Stomach smooth muscle (tissue), 2 donors: ENCODE measurements around the gene CASD1.
A peak's percentile ranks its signal among the peaks of the same experiment; 100 is the strongest.

Experiments
- H3K27ac ChIP-seq: one replicate; pipeline ENCODE4 v1.7.0; 2013; ENCODE audit warnings: mild to moderate bottlenecking, low read length, inconsistent platforms
- H3K27me3 ChIP-seq, 2 donors: one replicate each; pipeline ENCODE4 v1.7.0; 2013; ENCODE audit warnings: low read length in 2 of 2; ENCODE audit not compliant: insufficient read depth in 2 of 2, control insufficient read depth in 1 of 2
- H3K36me3 ChIP-seq, 2 donors: one replicate each; pipeline ENCODE4 v1.7.0; 2013; ENCODE audit warnings: low read length in 2 of 2; ENCODE audit not compliant: control insufficient read depth in 2 of 2, insufficient read depth in 2 of 2
- H3K4me1 ChIP-seq: one replicate; pipeline ENCODE4 v1.7.0; 2013; ENCODE audit warnings: low read length; ENCODE audit not compliant: control insufficient read depth, insufficient read depth
- H3K4me3 ChIP-seq, 2 donors: one replicate each; pipeline ENCODE4 v1.7.0; 2013; ENCODE audit warnings: low read length in 2 of 2
- H3K9ac ChIP-seq, 2 donors: one replicate each; pipeline ENCODE4 v1.7.0; 2013; ENCODE audit warnings: low read length in 2 of 2, mild to moderate bottlenecking in 1 of 2
- H3K9me3 ChIP-seq, 2 donors: one replicate each; pipeline ENCODE4 v1.7.0; 2013; ENCODE audit warnings: low read length in 2 of 2; ENCODE audit not compliant: control insufficient read depth in 2 of 2
- donor health status: healthy.
- donor health status: Pancreatic carcinoma.

CASD1 gene

DNA sequence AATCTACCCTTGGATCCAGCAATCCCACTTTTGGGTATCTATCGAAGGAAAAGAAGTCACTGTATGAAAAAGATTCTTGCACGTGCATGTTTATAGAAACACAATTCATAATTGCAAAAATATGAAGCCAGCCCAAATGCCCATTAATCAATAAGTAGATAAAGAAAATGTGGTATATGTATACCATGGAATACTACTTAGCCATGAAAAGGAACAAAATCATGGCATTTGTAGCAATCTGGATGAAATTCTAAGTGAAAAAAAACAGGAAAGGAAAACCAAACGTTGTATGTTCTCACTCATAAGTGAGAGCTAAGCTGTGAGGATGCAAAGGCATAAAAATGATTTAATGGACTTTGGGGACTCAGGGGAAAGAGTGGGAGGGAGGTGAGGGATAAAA lies 18.2 kb upstream of the CASD1 start:
- Histone ChIP-seq H3K36me3 (no peaks in the 10 kb centered on the region), H3K27ac (no peak overlapping the region), H3K9me3 (no peaks in the 10 kb centered on the region), H3K4me1 (no peaks in the 10 kb centered on the region), H3K9ac (no peak overlapping the region), H3K4me3 (no peak overlapping the region), H3K27me3 (no peaks in the 10 kb centered on the region)

DNA sequence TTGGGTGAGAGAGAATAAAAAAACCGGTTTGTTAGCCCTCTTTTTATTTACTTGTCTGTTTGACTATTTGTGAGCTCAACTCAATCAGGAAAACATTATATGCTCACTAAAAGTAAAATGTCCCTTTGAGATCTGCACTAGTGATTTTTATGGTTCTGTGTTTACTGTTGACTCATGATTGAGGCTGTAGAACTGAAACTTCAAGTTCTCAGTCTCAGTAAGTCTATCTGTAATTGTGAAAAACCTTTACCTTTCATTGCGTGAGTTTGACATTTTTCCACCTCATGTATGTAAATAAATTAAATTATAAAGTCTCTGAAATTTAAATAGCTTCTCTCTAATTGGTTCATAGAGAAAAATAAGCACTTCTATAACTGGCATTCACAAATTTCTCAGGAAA lies 17.0 kb upstream of the CASD1 start:
- Histone ChIP-seq H3K9me3 (peaks cover 0 to 6% of the 10 kb centered on the region in 2 donors), H3K9ac (no peak overlapping the region), H3K4me1 (no peaks in the 10 kb centered on the region), H3K27me3 (no peaks in the 10 kb centered on the region), H3K36me3 (no peaks in the 10 kb centered on the region), H3K4me3 (no peak overlapping the region), H3K27ac (no peak overlapping the region)

DNA sequence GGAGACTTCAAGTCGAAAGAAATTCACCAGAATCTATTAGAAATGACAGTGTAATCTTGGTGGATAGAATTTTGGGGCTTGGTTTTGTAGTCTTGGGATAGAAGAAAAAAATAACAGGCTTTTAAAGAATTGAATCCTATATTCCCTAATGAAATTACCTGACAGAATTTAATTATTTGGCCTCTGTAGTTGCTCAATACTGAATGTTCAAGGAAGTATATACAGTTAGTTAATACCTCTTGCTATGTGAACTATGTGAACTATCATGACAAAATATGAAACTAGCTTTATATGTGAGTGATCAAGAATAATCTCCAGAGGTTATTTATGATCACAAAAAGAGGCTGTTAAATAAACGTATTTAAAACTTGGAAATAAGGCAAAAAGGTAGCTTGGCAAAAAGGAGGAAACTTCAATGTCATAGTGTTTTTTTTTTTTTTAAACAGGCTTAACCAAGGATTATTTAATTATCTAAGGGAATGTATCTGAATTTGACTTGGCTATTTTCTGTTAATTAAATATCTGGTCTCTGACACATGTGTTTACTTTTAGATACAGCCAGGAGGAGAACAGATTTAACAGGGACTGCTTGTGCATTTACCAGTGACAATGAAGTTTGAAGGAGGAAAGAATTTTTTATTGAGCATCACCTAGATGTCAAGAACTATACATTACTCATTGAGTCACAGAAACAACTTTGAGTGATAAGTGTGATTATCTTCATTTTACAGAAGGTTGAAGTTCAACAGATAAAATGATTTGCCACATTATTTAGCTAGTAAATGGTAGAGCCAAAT lies 11.5 kb upstream of the CASD1 start:
- H3K9ac ChIP-seq = no peak overlapping the region
- peaks cover 0 to 6% of the 10 kb centered on the region in 2 donors for H3K9me3 ChIP-seq
- H3K27ac ChIP-seq = no peak overlapping the region
- H3K27me3 ChIP-seq = no peaks in the 10 kb centered on the region
- H3K36me3 ChIP-seq = no peaks in the 10 kb centered on the region
- H3K4me3 ChIP-seq = no peak overlapping the region
- no peaks in the 10 kb centered on the region for H3K4me1 ChIP-seq

DNA sequence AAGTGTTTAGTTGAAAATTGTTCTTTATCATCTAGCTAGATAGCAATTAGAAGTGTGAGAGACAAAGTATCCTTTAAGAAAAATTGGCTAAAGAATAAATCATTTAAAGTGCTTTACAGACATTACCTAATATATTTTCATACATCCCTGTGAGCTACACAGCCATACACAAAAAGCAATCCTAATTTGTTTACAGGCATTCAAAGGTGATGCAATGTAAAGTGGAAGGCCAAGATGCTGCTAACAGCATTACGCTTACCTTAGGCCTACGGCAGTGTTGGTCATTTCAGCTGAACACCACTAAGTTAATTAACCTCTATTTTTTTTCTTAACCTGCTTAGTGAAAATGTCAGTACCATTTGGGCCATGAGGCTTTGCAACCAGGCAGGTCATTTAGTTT lies 10.7 kb upstream of the CASD1 start:
- H3K9me3 ChIP-seq = peaks cover 0 to 6% of the 10 kb centered on the region in 2 donors
- H3K27ac ChIP-seq = no peak overlapping the region
- H3K4me3 ChIP-seq = no peak overlapping the region
- H3K9ac ChIP-seq = no peak overlapping the region
- no peaks in the 10 kb centered on the region for H3K36me3 ChIP-seq
- no peaks in the 10 kb centered on the region for H3K4me1 ChIP-seq
- no peaks in the 10 kb centered on the region for H3K27me3 ChIP-seq

DNA sequence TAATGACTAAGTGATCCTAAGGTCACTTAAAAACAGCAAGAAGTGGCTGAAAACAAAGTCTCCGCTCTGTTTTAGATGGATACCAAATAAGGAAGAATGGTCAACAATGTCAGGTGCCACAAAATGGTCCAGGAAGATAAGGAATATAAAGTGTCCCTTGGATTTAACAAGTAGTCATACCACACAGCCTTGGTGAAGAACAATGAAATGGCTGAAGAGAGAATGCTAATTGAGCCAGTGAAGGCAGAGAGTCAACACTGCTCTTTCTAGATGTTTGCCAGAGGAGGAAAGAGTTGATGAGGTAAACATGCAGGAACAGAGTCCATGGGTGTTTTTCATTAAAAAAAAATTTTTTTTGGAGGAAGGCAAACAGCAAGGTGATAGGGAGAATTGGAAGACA lies 2.1 kb upstream of the CASD1 start:
- Histone ChIP-seq H3K4me3 (no peak overlapping the region), H3K27me3 (no peaks in the 10 kb centered on the region), H3K9ac (no peak overlapping the region), H3K36me3 (no peaks in the 10 kb centered on the region), H3K27ac (no peak overlapping the region), H3K4me1 (peaks cover 5% of the 10 kb centered on the region), H3K9me3 (no peaks in the 10 kb centered on the region)

DNA sequence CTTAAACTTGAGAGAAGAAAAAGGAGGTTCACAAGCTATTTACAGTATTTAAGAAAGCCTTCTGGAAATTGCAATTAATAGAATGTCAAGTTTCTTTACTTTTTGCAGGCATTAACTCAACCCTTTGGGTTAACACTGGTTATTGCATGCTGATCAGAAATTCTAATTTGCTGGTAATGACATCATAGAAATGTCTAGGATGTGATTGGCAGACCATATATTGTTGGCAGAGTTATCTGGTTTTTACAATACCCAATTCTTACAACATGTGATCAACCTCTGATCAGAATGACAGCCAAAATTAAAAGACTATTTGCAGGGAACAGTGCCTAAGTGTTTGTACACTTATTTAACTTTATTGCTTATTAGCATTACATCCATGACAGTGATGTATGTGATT lies 1.6 kb upstream of the CASD1 start:
- H3K9me3 ChIP-seq = no peaks in the 10 kb centered on the region
- H3K36me3 ChIP-seq = no peaks in the 10 kb centered on the region
- H3K4me3 ChIP-seq = no peak overlapping the region
- H3K27me3 ChIP-seq = no peaks in the 10 kb centered on the region
- peaks cover 5% of the 10 kb centered on the region for H3K4me1 ChIP-seq
- H3K9ac ChIP-seq = no peak overlapping the region
- H3K27ac ChIP-seq = no peak overlapping the region

DNA sequence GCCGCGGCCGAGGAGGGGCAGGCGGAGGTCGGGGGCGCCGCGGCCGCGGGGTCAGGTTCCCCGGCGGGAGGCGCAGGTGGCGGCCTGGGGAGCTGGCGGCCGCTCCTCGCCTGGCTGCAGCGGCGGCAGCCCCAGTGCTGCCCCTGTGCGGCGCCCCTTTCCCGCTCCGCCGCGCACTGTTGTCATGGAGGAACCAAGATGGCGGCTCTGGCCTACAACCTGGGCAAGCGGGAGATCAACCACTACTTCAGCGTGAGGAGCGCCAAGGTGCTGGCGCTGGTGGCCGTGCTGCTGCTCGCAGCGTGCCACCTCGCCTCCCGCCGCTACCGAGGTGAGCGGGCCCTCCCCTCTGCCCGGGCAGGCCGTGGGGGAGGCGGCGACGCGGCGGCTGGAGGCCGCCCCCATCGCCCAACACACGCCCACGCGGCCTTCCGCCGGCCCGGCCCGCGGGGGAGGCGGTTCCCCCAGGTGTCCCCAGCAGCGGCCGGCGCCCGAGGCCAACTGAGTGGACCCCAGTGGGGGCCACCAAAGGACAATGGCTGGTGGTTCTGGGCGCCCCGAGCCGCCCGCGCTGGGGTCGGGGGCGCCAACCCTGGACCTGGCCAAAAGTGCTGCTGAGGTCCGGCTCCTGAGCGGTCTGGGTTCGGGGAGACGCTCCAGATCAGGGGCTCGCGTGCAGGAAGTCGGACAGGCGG lies 425 bp downstream of the CASD1 start:
- Histone ChIP-seq H3K9me3 (no peaks in the 10 kb centered on the region), H3K36me3 (no peaks in the 10 kb centered on the region), H3K4me1 (peaks cover 5% of the 10 kb centered on the region), H3K4me3 (peak overlapping the region; percentile 85 to 86), H3K27me3 (no peaks in the 10 kb centered on the region), H3K9ac (peak overlapping the region; percentile 82 to 90), H3K27ac (peak overlapping the region; percentile 72)

DNA sequence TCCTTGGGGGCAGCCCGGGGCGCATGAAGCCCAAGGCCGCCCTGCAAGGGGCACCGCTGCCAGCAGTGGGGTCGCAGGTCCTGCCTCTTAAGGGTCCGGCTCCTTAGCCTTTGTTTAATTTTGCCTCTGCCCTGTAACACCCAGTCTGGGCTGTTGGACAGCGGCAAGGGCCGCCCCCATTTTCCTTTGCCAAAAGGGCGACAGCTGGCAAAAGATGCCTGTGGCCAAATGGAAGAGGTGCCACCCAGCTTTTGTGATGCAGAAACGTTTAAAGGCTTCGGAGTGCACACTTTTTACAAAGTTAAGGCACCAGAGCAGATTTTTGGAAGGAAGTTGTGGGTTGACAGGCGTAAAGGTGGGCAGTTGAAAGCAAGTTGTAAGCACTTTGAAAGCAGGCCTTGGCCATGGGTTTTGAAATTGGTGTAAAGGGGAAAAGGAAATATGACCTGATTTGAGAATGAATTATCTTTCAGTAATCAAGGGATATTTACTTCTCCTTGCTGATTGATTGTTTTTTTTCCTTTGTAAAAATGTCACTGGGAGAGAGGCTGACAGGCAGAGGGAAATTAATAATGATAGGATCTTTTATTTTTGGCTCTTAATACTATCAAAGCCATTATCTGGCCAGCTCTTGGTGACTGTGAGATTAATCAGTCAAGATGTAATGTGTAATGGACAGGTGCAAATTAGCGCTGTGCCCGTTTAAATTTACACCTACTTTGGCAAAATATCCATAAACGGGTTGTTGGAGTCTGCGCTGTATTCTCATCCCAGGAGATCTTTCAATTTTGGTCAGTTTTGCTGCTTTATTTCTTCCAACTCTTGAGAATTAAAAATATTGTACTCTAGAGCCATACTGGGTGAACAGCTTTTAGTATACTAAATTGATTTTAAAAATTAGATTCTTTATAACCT lies 1.2 kb downstream of the CASD1 start:
- peak overlapping the region; percentile 85 to 86 for H3K4me3 ChIP-seq
- peak overlapping the region; percentile 82 to 90 for H3K9ac ChIP-seq
- H3K9me3 ChIP-seq = no peaks in the 10 kb centered on the region
- no peaks in the 10 kb centered on the region for H3K27me3 ChIP-seq
- peaks cover 5% of the 10 kb centered on the region for H3K4me1 ChIP-seq
- H3K27ac ChIP-seq = peak overlapping the region; percentile 72
- H3K36me3 ChIP-seq = no peaks in the 10 kb centered on the region

DNA sequence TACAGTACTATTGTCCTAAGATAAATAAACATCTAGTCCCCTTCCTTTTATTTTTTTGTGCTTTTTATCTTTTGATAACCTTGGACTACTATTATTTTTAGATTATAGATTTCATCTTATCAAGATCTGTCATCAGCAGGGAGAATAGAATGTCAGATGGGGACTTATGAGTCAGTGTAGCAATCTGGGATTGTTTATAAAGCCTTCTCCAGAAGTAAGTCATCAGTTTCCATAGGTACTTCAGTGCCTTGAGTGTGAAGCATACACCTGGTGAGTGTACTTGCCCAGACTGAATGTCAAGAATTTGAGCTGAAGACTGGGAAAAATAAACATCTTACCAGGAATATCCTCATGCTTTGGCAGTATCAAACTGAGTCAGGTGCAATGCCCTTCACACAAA lies 2.1 kb downstream of the CASD1 start:
- peaks cover 5% of the 10 kb centered on the region for H3K4me1 ChIP-seq
- H3K27me3 ChIP-seq = no peaks in the 10 kb centered on the region
- H3K27ac ChIP-seq = no peak overlapping the region
- H3K9ac ChIP-seq = no peak overlapping the region
- no peak overlapping the region for H3K4me3 ChIP-seq
- H3K36me3 ChIP-seq = no peaks in the 10 kb centered on the region
- no peaks in the 10 kb centered on the region for H3K9me3 ChIP-seq

DNA sequence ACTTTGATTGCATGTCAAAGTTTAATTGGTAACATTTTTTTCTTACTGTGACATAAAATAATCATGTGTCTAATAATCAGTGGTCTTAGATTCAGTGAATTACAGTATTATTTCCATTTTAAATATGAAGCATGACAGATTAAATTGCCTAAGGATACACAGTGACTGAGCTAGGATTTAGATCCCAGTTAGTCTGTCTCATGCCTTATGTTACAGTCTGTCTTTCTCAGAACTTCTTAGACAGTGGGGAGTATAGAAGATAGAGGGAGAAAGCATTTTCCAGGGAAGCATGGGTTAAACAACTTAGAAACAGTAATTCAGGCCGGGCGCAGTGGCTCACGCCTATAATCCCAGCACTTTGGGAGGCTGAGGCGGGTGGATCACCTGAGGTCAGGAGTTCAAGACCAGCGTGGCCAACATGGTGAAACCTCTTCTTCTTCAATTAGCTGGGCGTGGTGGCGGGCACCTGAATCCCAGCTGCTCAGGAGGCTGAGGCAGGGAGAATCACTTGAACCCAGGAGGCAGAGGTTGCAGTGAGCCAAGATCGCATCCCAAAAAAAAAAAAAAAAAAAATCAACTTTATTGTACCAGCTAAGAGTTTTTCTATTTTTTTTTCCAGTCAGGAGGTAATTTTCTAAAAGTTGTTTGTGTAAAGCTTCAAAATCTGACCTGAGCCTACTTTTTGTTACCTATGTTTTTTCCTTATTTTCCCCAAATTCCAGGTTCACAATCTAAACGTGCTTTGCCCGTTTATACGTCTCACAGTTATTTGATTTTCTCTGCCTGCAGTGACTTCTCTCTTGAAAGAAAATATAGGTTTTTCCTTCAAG lies 3.3 kb downstream of the CASD1 start:
- Histone ChIP-seq H3K9ac (no peak overlapping the region), H3K36me3 (no peaks in the 10 kb centered on the region), H3K27ac (no peak overlapping the region), H3K27me3 (no peaks in the 10 kb centered on the region), H3K4me1 (peaks cover 5% of the 10 kb centered on the region), H3K4me3 (no peak overlapping the region), H3K9me3 (no peaks in the 10 kb centered on the region)
